Astrocyte (in vitro differentiated cells and primary cell): ENCODE measurements around the gene ARHGAP21. TPM values are rescaled to one million over a fixed set of nuclear protein-coding genes. Genes with fewer than 3 reads are reported as not detected.

Experiments used
- DNase-seq: peaks from one replicate; pipeline ENCODE4 v3.0.0-alpha.2; 2010; ENCODE audit warnings: low read depth
- FAIRE-seq: peaks from 2 replicates; lab custom pipeline; 2011; peaks lifted over from hg19 to GRCh38; lab: Jason Lieb, UNC
- H2AFZ ChIP-seq: 2 replicates; pipeline ENCODE4 v1.6.0; 2012; ENCODE audit warnings: low read depth, low read length, inconsistent platforms
- H3K27ac ChIP-seq: 2 replicates; pipeline ENCODE4 v1.5.1; 2011; ENCODE audit warnings: low read depth, low read length, inconsistent platforms
- H3K27me3 ChIP-seq: 2 replicates; pipeline ENCODE4 v1.6.0; 2011; ENCODE audit warnings: low read length, inconsistent platforms; ENCODE audit not compliant: insufficient read depth
- H3K36me3 ChIP-seq: 2 replicates; pipeline ENCODE4 v1.5.1; 2011; ENCODE audit warnings: low read length, inconsistent platforms; ENCODE audit not compliant: insufficient read depth
- H3K4me1 ChIP-seq: 2 replicates; pipeline ENCODE4 v1.5.1; 2011; ENCODE audit warnings: low read length, inconsistent platforms; ENCODE audit not compliant: insufficient read depth
- H3K4me2 ChIP-seq: 2 replicates; pipeline ENCODE4 v1.6.0; 2012; ENCODE audit warnings: low read length, inconsistent platforms
- H3K4me3 ChIP-seq: 2 replicates; pipeline ENCODE4 v1.5.1; 2011; ENCODE audit warnings: low read depth, mild to moderate bottlenecking, low read length, inconsistent platforms; ENCODE audit not compliant: insufficient read depth
- H3K79me2 ChIP-seq: 2 replicates; pipeline ENCODE4 v1.6.0; 2012; ENCODE audit warnings: mild to moderate bottlenecking, low read length, inconsistent platforms; ENCODE audit not compliant: insufficient read depth
- H3K9ac ChIP-seq: 2 replicates; pipeline ENCODE4 v1.6.0; 2012; ENCODE audit warnings: mild to moderate bottlenecking, low read length, inconsistent platforms
- H3K9me3 ChIP-seq: 2 replicates; pipeline ENCODE4 v1.5.1; 2012; ENCODE audit warnings: low read depth, mild to moderate bottlenecking, low read length, inconsistent platforms; ENCODE audit not compliant: insufficient read depth
- H4K20me1 ChIP-seq: 2 replicates; pipeline ENCODE4 v1.6.0; 2012; ENCODE audit warnings: low read length, inconsistent platforms; ENCODE audit not compliant: insufficient read depth
- H3K27ac Mint-ChIP-seq: one replicate; pipeline ENCODE4 v1.8.0; 2021; ENCODE audit warnings: mild to moderate bottlenecking, mixed read lengths; ENCODE audit not compliant: unreplicated experiment
- H3K27me3 Mint-ChIP-seq: one replicate; pipeline ENCODE4 v1.8.0; 2021; ENCODE audit warnings: low read depth, mixed read lengths; ENCODE audit not compliant: unreplicated experiment
- H3K36me3 Mint-ChIP-seq: one replicate; pipeline ENCODE4 v1.8.0; 2021; ENCODE audit warnings: low read depth, mixed read lengths; ENCODE audit not compliant: unreplicated experiment
- H3K4me1 Mint-ChIP-seq: one replicate; pipeline ENCODE4 v1.8.0; 2021; ENCODE audit warnings: low read depth, mixed read lengths; ENCODE audit not compliant: unreplicated experiment
- H3K4me3 Mint-ChIP-seq: one replicate; pipeline ENCODE4 v1.8.0; 2021; ENCODE audit warnings: mild to moderate bottlenecking, moderate library complexity, mixed read lengths; ENCODE audit not compliant: unreplicated experiment
- H3K9me3 Mint-ChIP-seq: one replicate; pipeline ENCODE4 v1.8.0; 2021; ENCODE audit warnings: mild to moderate bottlenecking, mixed read lengths; ENCODE audit not compliant: unreplicated experiment
- EZH2 ChIP-seq: IDR thresholded peaks from 2 replicates; pipeline ENCODE4 v1.6.1; 2012; ENCODE audit warnings: mild to moderate bottlenecking, low read length, inconsistent platforms; ENCODE audit not compliant: insufficient read depth
- total RNA-seq: library from RNA; stranded (reverse); gene quantifications from 2 replicates; pipeline ENCODE4 v1.2.1, GENCODE V29; 2021
- TF ChIP-seq, protein P1 (sequence below): IDR thresholded peaks from 2 replicates; pipeline ENCODE4 v1.5.1; 2011; ENCODE audit warnings: low read depth, mild to moderate bottlenecking, inconsistent platforms, low read length, moderate library complexity; ENCODE audit not compliant: insufficient read depth

ARHGAP21 gene
- total RNA-seq, 1 donor from 2014 or later: 107 TPM

DNA sequence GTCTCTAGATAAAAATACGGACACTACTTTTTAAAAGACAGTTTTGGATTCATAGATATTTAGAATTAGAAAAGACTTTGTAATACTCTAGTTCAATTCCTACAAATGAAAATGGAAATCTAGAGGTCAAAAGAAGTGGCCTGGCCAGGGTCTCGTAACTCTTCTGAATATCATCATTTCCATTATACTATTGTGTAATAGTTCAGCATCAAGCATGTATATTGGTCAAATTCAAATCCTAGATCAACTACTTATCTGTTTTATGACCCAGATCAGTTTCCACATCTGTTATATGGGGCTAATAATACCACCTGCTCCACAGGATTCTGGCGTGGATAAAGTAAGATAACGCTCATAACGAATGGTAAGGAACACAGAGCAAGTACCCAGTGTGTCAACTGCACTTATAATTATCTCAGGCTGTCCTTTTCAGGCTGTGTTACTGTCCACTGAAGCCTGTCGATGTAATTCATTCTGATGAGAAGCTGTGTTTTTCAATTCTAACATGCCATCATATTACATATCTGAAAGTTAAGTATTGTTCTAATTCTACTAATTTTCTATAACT lies 54.3 kb downstream of the ARHGAP21 start:
- H3K36me3 Mint-ChIP-seq: peaks cover 8% of the 10 kb centered on the region

DNA sequence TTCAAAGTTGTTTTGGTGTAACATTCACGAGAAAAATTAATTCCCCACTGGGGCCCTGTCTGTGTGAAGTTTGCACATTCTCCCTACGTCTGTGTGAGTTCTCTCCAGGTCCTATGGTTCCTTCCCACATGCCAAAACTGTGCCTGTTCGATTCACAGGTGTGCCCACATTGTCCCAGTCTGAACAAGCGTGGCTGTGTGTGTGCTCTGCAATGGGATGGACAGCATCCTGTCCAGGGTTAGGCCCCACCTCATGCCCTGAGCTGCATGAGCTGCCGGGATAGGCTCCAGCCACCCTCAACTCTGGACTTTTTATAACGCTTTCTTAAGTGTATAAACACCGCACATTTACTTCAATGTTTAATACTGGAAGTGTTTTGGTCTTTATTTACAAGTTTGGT lies 55.4 kb downstream of the ARHGAP21 start:
- Histone ChIP-seq H3K27ac (no peak overlapping the region), H3K27me3 (no peaks in the 10 kb centered on the region), H3K4me1 (no peaks in the 10 kb centered on the region), H2AFZ (no peak overlapping the region), H3K4me2 (no peak overlapping the region), H3K9ac (no peak overlapping the region), H3K79me2 (peaks cover 49% of the 10 kb centered on the region), H3K36me3 (peaks cover 11% of the 10 kb centered on the region), H3K4me3 (no peak overlapping the region), H4K20me1 (peaks cover 29% of the 10 kb centered on the region), H3K9me3 (no peaks in the 10 kb centered on the region)
- H3K27me3 Mint-ChIP-seq: no peaks in the 10 kb centered on the region
- H3K4me3 Mint-ChIP-seq: no peak overlapping the region
- peaks cover 4% of the 10 kb centered on the region for H3K4me1 Mint-ChIP-seq
- no peak for DNase-seq
- peaks cover 2% of the 10 kb centered on the region for H3K9me3 Mint-ChIP-seq
- peaks cover 10% of the 10 kb centered on the region for H3K36me3 Mint-ChIP-seq
- no peak for TF ChIP-seq EZH2
- TF ChIP-seq, protein P1, sequence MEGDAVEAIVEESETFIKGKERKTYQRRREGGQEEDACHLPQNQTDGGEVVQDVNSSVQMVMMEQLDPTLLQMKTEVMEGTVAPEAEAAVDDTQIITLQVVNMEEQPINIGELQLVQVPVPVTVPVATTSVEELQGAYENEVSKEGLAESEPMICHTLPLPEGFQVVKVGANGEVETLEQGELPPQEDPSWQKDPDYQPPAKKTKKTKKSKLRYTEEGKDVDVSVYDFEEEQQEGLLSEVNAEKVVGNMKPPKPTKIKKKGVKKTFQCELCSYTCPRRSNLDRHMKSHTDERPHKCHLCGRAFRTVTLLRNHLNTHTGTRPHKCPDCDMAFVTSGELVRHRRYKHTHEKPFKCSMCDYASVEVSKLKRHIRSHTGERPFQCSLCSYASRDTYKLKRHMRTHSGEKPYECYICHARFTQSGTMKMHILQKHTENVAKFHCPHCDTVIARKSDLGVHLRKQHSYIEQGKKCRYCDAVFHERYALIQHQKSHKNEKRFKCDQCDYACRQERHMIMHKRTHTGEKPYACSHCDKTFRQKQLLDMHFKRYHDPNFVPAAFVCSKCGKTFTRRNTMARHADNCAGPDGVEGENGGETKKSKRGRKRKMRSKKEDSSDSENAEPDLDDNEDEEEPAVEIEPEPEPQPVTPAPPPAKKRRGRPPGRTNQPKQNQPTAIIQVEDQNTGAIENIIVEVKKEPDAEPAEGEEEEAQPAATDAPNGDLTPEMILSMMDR: no peak
- no peak overlapping the region for H3K27ac Mint-ChIP-seq
- FAIRE-seq: no peak

More for the DNA sequence above, 54.3 kb downstream of the ARHGAP21 start:
- H3K4me1 ChIP-seq: no peaks in the 10 kb centered on the region
- no peaks in the 10 kb centered on the region for H3K9me3 ChIP-seq
- no peaks in the 10 kb centered on the region for H3K27me3 ChIP-seq
- H3K4me3 Mint-ChIP-seq: no peak overlapping the region
- H3K36me3 ChIP-seq: peaks cover 7% of the 10 kb centered on the region
- no peaks in the 10 kb centered on the region for H3K27me3 Mint-ChIP-seq
- no peak overlapping the region for H3K4me2 ChIP-seq
- no peak for TF ChIP-seq EZH2
- TF ChIP-seq, protein P1: no peak
- H3K4me3 ChIP-seq: no peak overlapping the region
- H3K9ac ChIP-seq: no peak overlapping the region
- peaks cover 37% of the 10 kb centered on the region for H4K20me1 ChIP-seq
- H3K4me1 Mint-ChIP-seq: peaks cover 4% of the 10 kb centered on the region
- H3K27ac Mint-ChIP-seq: no peak overlapping the region
- H3K79me2 ChIP-seq: peaks cover 60% of the 10 kb centered on the region
- DNase-seq (no peak), FAIRE-seq (no peak)
- H3K27ac ChIP-seq: no peak overlapping the region
- H3K9me3 Mint-ChIP-seq: peaks cover 2% of the 10 kb centered on the region
- H2AFZ ChIP-seq: no peak overlapping the region

DNA sequence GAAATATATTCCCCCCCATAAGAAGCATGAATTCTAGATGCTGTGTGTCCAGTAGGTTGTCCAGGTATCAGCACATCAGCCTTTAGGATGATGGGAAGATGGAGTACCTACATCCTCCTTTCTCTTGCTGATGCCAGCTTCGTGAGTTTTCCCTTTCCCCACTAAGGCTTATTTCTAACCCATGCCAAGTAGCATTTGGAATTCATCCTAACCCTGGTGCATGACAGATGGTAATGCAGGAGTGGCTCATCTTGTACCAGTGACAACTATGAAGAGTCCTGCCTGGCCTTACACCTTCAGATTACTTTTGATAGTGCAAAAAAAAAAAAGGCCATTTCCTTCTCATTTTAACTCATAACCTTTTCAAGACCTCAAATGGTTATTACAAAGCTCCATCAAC lies 58.7 kb downstream of the ARHGAP21 start:
- DNase-seq (no peak), FAIRE-seq (no peak)
- Mint-ChIP-seq H3K36me3 (peaks cover 9% of the 10 kb centered on the region), H3K4me3 (no peak overlapping the region), H3K9me3 (peaks cover 2% of the 10 kb centered on the region), H3K27me3 (no peaks in the 10 kb centered on the region), H3K27ac (no peak overlapping the region), H3K4me1 (no peaks in the 10 kb centered on the region)
- no peak overlapping the region for H3K27ac ChIP-seq
- H3K27me3 ChIP-seq: no peaks in the 10 kb centered on the region
- H3K36me3 ChIP-seq: peaks cover 11% of the 10 kb centered on the region
- H4K20me1 ChIP-seq: peaks cover 9% of the 10 kb centered on the region
- no peak overlapping the region for H3K4me2 ChIP-seq
- no peak overlapping the region for H3K9ac ChIP-seq
- no peaks in the 10 kb centered on the region for H3K4me1 ChIP-seq
- no peaks in the 10 kb centered on the region for H3K9me3 ChIP-seq
- H2AFZ ChIP-seq: no peak overlapping the region
- H3K79me2 ChIP-seq: peaks cover 21% of the 10 kb centered on the region
- H3K4me3 ChIP-seq: no peak overlapping the region
- TF ChIP-seq, protein P1: no peak
